Raji (cell line): ENCODE data around the gene EEF1A2.

ENCODE experiments used
- POLR2A ChIP-seq: IDR thresholded peaks from 2 replicates; pipeline ENCODE4 v1.6.1; 2011; ENCODE audit warnings: low read depth, low read length, control low read depth; ENCODE audit not compliant: insufficient read depth

The EEF1A2 gene

GRCh38 chr20:63498960-63499337 lies at the start of gene EEF1A2:
EEF1A2 (minus strand) TSS chr20:63499083; CDS start chr20:63497763, 1,320 bp downstream.
- no peak for TF ChIP-seq POLR2A

GRCh38 chr20:63548542-63548941 lies 49.7 kb upstream of the EEF1A2 start:
- TF ChIP-seq POLR2A, result no peak

GRCh38 chr20:63547725-63548480 lies 49.0 kb upstream of the EEF1A2 start, which contains the start of gene SRMS:
SRMS (minus strand) TSS chr20:63547749; CDS start chr20:63547463, 286 bp downstream.
- TF ChIP-seq POLR2A, result no peak

- TF ChIP-seq POLR2A, result no peak
These were observed 48.3 kb upstream of the EEF1A2 start for GRCh38 chr20:63546956-63547724.

- TF ChIP-seq POLR2A, result no peak
These were observed 47.5 kb upstream of the EEF1A2 start for GRCh38 chr20:63546256-63546955.

- no peak for TF ChIP-seq POLR2A
These were observed 46.9 kb upstream of the EEF1A2 start for GRCh38 chr20:63545814-63546213.

GRCh38 chr20:63544958-63545516 lies 46.2 kb upstream of the EEF1A2 start:
- TF ChIP-seq POLR2A, result no peak

GRCh38 chr20:63544241-63544957 lies 45.5 kb upstream of the EEF1A2 start:
- TF ChIP-seq POLR2A, result no peak

GRCh38 chr20:63543733-63544132 lies 44.9 kb upstream of the EEF1A2 start:
- TF ChIP-seq POLR2A, result no peak

GRCh38 chr20:63543131-63543530 lies 44.2 kb upstream of the EEF1A2 start:
- no peak for TF ChIP-seq POLR2A

GRCh38 chr20:63542696-63543095 lies 43.8 kb upstream of the EEF1A2 start:
- TF ChIP-seq POLR2A, result no peak

GRCh38 chr20:63542031-63542559 lies 43.2 kb upstream of the EEF1A2 start:
- no peak for TF ChIP-seq POLR2A

GRCh38 chr20:63541371-63541770 lies 42.5 kb upstream of the EEF1A2 start:
- no peak for TF ChIP-seq POLR2A

- no peak for TF ChIP-seq POLR2A
These were observed 41.7 kb upstream of the EEF1A2 start for GRCh38 chr20:63540417-63541186.
